Kidney glomerular epithelial cell (primary cell): ENCODE data around the gene CNGA3.

Experiments used
- DNase-seq: peaks from one replicate; lab custom pipeline; 2025; lab: John Stamatoyannopoulos, UW

The CNGA3 gene

DNA sequence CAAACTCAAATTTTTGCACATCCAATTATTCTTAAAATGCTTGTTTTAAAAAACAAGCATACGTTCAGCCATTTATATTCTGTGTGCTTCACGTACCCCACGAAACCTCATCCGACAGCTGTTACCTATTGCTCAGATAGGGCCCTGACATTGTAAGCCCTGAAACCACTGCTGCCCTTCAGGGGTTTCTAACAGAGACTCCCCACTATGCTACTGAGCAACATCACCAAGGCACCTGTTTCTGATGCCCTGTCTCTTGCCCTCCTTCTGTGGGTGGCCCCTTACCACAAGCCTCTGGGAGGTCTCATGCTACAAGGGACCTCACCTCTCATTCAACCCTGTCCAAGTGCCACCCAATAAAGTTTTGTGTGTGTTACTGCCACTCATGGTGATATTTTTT lies 18.5 kb upstream of the CNGA3 start:
- no peak for DNase-seq

- no peak for DNase-seq
These were observed 16.7 kb upstream of the CNGA3 start for GRCh38 chr2:98329549-98329948.

- no peak for DNase-seq
These were observed 13.3 kb upstream of the CNGA3 start for GRCh38 chr2:98332989-98333388.

DNA sequence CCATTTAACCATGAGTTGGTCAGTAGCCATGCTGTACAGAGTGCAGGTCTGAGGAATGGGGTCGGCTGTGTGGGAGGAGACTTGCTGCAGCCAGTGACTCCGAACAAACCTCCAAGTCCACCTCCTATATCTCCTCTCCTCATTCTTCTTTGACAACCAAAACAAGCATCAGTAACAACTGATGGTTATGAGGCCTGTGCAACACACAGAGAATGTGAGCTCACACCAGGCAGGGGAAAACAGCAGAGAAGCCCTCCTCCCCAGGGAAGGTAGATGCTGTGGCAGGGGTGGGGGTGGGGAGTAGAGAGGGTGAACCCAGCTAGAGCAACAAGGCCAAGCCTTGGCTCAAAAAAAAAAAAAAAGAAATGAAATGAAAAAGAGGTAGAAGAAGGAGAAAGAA lies 12.3 kb upstream of the CNGA3 start:
- DNase-seq: no peak

GRCh38 chr2:98334439-98335078 lies 11.7 kb upstream of the CNGA3 start:
- DNase-seq: peak; percentile 90

- DNase-seq: no peak
These were observed 11.0 kb upstream of the CNGA3 start for GRCh38 chr2:98335271-98335670.

GRCh38 chr2:98341241-98341640 lies 5.0 kb upstream of the CNGA3 start:
- DNase-seq: no peak

GRCh38 chr2:98343285-98343684 lies 3.0 kb upstream of the CNGA3 start:
- DNase-seq: no peak

GRCh38 chr2:98347298-98348065 lies 1.2 kb downstream of the CNGA3 start:
- no peak for DNase-seq

DNA sequence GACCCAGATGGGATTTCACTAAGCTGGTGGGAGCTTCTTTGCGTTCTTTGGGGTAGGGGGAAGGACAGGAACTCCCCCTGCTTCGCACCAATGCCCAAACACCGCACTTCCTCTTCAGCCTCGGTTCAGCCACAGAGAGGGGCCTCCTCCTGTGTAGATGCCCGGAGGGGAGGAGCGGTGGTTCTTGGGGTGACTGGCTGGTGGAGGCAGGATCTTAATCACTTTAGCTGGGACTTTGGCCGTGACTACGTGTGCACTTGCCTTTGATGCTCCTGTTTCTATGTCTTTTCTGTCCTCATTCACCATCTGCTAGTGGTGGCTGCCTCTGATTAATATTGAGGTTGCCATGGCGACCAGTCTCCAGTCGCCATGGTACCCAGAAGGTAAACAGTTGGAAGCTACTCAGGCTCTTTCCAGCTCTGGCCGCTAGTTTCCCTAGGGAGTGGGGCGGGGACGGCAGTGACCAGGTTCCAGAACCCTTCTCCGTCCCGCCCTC lies 1.9 kb downstream of the CNGA3 start:
- DNase-seq: no peak

DNA sequence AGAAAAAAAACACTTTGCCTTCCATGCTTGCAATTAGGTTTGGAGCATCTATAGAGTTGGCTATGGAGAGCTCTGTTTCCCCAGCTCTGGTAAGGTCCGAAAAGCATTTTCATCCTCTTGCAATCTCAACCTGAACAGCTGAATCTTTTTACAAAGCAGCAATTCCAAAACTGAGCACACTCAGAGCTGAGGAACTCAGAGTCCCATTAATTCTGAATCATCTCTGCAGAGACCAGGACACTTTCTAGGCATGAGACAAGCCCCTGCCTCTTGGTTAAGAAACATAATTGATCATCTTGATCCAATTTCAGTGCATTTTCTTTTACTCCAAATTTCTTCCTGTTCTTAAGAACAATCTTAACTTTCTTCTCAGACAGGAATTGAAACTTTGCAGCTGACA lies 4.2 kb downstream of the CNGA3 start:
- no peak for DNase-seq

DNA sequence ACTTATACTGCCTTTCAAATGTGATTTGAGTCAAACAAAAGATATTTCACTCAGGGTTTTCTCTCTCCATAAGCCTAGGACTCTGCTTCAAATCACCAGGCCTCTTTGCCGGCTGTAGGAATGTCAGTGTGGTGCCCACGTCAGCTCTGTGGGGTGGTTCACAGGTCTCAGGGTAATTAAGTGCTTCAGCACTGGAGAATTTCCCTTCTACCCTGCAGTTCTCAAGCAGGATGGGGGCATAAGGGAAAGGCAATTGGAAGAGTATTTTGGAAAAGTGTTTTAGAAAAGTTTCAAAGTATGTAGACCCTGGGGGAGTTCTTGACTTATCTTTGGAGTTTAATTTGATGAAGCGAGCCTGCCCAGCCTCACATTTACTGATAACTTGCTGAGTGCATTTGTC lies 9.6 kb downstream of the CNGA3 start:
- DNase-seq: no peak

GRCh38 chr2:98356729-98357128 lies 10.5 kb downstream of the CNGA3 start:
- no peak for DNase-seq

GRCh38 chr2:98357849-98358248 lies 11.6 kb downstream of the CNGA3 start:
- no peak for DNase-seq

GRCh38 chr2:98359986-98360385 lies 13.7 kb downstream of the CNGA3 start:
- no peak for DNase-seq

DNA sequence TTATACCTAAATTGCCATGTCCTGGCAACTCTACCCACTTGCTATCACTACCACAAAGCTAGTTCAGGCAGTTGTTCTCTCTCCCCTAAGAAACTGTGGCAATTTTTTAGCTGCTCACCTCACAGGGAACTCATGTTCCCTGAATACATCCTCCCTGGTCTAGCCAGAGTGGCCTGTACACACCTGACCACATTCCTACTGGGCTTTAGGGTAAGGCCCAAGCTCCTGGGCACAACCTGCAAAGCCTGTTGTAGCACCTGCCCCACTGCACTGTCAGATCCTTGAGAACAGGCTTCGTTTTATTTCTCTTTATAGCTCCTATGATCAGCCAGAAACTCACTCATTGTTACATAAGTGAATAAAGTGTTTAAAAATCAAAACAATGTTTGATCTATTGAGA lies 21.5 kb downstream of the CNGA3 start:
- DNase-seq: no peak

- DNase-seq: no peak
These were observed 23.5 kb downstream of the CNGA3 start for GRCh38 chr2:98369710-98370239.

- DNase-seq: no peak
These were observed 25.9 kb downstream of the CNGA3 start for GRCh38 chr2:98372121-98372520.

DNA sequence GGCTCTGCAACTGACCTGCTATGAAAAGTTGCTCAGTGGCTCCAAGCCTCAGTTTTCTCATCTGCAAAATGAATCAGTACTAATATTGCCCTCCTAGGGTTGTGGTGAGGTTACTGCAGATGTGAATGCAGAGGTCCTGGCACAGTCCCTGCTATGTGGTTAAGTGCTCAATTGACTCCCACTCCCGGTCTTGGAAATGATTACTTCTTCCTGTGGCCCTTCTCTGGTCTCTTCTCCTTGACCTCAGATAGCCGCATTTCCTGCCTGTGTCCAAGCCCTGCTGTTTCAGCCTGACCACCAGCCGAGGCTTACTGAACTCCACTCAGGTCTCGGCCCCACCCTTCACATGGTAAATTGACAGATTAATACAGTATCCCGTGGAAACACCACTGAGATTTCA lies 26.3 kb downstream of the CNGA3 start:
- no peak for DNase-seq

GRCh38 chr2:98374286-98374685 lies 28.0 kb downstream of the CNGA3 start:
- DNase-seq: no peak

- DNase-seq: no peak
These were observed 28.8 kb downstream of the CNGA3 start for GRCh38 chr2:98374958-98375570.

DNA sequence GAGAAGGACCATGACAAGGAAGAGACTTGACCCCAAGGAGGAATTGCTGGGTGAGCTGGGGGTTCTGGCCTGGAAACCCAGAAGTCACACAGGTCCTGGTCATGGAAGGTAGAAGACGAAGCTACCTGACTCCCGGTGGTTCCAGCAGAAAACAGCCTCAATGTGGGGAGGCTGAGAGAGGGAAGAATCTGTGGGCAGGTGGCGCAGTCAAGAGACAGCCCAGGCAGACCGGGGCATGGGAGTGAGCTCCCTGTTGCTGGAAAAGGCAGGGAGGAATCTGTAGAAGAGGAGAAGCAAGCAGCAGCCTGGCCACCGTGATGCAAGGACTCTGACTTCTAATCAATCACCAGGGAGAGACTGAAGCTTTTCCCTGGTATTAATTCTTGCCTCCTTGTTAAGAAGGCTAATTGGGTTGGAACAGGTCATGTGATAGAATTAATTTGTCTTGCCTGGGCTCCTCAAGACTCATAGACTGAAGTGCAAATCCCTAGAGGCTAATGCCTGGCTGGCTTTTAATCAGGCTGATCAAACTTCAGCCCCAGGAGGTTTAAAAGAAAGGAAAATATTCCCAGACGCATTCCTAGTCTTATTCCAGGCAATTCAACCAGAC lies 30.1 kb downstream of the CNGA3 start:
- DNase-seq: no peak

GRCh38 chr2:98376996-98377395 lies 30.7 kb downstream of the CNGA3 start:
- no peak for DNase-seq
